Lower leg skin (tissue), 3 donors: Measurements from ENCODE around the gene PLGRKT.

Experiments used
- CTCF ChIP-seq, 3 donors: fragments of 450-650 bp; IDR thresholded peaks; one replicate each; pipeline ENCODE4 v1.5.1; 2016; ENCODE audit warnings: antibody characterized with exemption in 3 of 3, mild to moderate bottlenecking in 3 of 3, moderate library complexity in 2 of 3
- POLR2A ChIP-seq, 2 donors: fragments of 450-650 bp; IDR thresholded peaks; one replicate each; pipeline ENCODE4 v1.6.1; 2016 to 2017; ENCODE audit warnings: antibody characterized with exemption in 2 of 2, mild to moderate bottlenecking in 1 of 2, moderate library complexity in 1 of 2

GRCh38 chr9:5453004-5453403, 15.3 kb upstream of the PLGRKT start:
- TF ChIP-seq CTCF (IDR thresholded peaks at IDR 0.05) (no peak), POLR2A (IDR thresholded peaks at IDR 0.05) (no peak)
